AG20443 (cell line): ENCODE results near the gene SYNM.
A peak's percentile ranks its signal among the peaks of the same experiment; 100 is the strongest.

Experiments used
- DNase-seq: peaks from one replicate; pipeline ENCODE4 v3.0.0; 2012; ENCODE audit warnings: low spot score, mixed read lengths

Gene SYNM

GRCh38 chr15:99084965-99085364, 19.9 kb upstream of the SYNM start:
- no peak for DNase-seq

- DNase-seq, result peak; percentile 55
Measured at GRCh38 chr15:99085413-99086326, 19.2 kb upstream of the SYNM start.

GRCh38 chr15:99086327-99086667, 18.6 kb upstream of the SYNM start:
- no peak for DNase-seq

DNA sequence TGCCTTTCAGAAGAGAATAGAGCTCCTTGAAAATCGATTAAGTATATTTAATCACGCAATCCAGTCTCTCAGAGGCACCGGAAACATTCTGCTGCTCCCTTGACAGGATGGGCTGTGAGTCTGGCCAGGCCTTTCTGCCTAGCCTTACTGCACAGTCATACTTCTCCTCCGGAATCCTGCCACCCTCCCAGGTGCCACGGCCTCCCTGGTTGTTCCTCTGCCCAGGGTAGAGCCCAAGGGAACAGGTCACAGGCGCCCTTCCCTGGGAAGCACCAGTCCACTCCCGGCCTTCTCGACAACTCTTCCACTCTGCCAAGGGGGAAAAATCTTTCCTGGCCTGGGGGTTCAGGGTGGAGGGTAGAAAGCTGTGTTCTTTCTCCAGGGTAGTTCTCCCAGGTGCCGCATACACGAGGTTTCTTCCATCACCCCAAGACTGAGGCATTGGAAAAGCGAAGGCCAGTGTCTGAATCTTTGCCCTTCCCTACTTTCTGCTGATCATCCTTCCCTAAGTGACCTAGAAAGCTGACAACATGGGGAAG, 17.4 kb upstream of the SYNM start:
- no peak for DNase-seq

DNA sequence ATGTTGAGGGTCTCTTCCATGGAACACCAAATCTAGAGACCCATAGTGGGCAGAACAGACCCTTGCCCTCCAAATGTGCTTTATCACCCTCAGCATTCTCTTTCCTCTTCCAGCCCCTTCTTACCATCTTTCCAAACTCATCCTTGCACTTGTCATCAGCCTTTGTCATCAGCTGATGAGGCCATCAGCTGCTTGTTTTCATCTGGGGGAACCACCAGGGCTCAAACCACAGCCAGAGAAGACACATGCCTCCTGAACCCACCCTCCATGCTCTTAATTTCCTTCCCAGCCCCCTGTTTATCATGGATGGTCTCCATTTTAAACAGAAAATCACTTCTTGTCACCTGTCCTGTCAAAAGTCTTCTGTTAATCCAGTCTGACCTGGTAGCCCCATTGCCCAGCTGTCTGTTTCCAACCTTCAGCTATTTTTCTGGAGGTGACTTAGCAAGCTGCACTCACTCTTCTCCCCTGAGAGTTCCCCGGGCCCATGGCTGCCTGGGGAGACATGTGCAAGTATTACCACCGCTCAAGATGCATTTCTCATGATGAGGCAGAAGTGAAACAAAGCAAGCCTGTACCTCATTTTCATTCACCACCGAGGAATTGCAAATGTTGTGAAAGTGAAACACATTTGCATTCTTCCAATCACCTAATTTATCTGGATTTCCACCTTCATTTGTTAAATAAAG, 14.7 kb upstream of the SYNM start:
- no peak for DNase-seq

- DNase-seq, result no peak
Measured at GRCh38 chr15:99090938-99091337, 13.9 kb upstream of the SYNM start.

- no peak for DNase-seq
Measured at GRCh38 chr15:99092554-99093172, 12.2 kb upstream of the SYNM start.

DNA sequence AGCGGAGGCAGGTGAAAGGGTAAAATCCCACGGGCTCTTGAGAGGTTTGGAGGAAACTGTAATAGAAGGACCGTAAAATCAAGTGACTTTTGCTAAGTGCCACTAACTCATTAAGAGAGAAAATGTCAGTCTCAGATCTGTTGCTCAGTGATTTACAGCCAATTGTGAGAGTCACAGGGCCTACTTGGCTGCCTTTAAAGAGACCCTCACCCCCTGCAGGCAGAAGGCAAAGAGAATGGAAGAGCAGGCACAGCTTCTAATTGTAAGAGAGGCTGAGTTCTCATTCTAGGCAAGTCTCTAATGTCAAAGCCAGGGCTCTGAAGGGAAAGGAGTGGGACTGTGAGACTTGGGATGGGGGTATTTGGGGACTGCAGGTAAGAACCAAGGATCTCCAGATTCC, 9.3 kb upstream of the SYNM start:
- DNase-seq, result no peak

GRCh38 chr15:99096173-99096893, 8.5 kb upstream of the SYNM start:
- no peak for DNase-seq

DNA sequence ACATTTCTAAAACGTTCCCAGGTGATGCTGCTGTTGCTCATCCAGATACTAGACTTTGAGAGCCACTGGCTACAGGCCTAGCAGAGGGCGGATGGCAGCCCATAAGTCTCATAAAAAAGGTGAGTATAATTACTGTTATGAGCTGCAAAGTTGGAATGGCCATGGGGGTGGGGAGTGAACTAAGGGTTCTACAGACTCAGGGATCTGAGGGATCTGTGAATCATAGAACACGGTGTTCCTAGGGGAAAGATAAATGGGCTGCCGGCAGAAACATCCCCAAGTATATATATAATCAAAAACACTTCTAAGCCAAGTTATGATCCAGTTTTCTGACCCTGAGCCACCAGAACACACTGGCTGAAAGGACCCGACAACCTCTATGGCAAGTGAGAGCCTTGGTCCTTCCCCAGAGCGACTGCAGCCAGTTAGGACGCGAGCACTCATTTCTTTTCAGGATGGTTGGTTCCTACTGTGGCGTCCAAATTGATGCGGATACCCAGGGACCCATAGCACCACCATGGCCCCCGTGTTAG, 7.9 kb upstream of the SYNM start:
- no peak for DNase-seq

GRCh38 chr15:99097441-99098410, 7.2 kb upstream of the SYNM start:
- no peak for DNase-seq

DNA sequence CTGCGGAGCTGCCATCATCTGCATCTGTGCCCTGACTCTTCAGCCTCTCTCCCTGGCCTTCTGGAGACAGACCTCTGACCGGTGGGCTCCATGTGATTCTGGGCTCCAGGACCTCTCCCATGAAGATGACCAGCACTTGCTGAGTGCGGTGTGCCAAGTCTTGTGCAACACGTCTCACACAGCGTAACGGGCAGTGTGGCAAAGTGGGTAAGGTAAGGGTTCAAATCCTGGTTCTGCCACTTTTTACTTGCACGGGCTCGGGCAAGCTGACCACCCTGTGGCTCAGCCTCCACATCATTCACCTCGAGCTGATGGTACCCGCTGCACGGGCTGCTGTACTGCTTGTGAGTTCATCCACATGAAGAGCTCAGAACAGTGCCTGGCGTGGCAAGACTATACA, 6.5 kb upstream of the SYNM start:
- DNase-seq, result no peak

- DNase-seq, result no peak
Measured at GRCh38 chr15:99098991-99099390, 5.9 kb upstream of the SYNM start.

- DNase-seq, result no peak
Measured at GRCh38 chr15:99099661-99100060, 5.2 kb upstream of the SYNM start.

GRCh38 chr15:99100245-99101173, 4.4 kb upstream of the SYNM start:
- DNase-seq, result peak; percentile 91

DNA sequence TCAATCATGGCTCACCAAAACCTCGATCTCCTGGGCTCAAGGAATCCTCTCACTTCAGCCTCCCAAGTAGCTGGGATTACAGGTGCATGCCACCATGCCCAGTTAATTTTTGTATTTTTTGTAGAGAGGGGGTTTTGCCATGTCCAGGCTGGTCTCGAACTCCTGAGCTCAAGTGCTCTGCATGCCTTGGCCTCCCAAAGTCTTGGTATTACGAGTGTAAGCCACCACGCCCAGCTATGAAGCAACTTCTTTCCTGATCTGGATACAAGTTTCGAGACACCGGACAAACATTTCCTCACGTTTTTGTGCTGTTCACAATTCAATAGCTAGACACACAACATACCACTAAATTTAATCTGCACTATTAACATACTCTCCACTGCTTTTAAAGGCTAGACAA, 3.4 kb upstream of the SYNM start:
- DNase-seq, result no peak

- no peak for DNase-seq
Measured at GRCh38 chr15:99102332-99103235, 2.3 kb upstream of the SYNM start.

DNA sequence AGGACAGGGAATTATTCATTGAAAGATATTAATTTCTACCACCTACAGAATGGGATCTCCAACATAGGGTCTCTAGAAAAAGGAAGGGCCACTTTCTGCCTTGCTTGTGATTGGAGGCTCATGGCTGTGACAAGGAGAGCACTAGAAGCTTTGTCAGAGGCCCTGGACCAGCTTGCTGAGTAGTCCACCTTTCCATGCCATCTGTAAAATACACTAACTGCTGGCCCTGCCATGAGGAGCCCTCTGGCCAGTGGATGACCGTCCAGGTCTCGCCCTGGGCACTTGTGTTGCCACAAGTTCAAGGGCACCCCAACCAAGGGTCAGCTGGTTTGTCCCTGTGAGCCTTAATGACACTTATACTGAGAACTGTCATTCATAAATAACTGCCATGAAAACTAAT, 1.6 kb upstream of the SYNM start:
- no peak for DNase-seq
